HepG2 (cell line): ENCODE measurements around the gene TIMELESS. TPM values are rescaled to one million over a fixed set of nuclear protein-coding genes. Genes with fewer than 3 reads are reported as not detected.
A peak's percentile ranks its signal among the peaks of the same experiment; 100 is the strongest.

Experiments used
- ARNT2 ChIP-seq: sonication (generic); formaldehyde crosslinking; IDR thresholded peaks from 2 replicates; pipeline ENCODE4 v1.8.0; 2022; ENCODE audit warnings: mild to moderate bottlenecking, low read depth, missing genetic modification reagents, moderate library complexity
- DMAP1 ChIP-seq: IDR thresholded peaks from 2 replicates; pipeline ENCODE4 v1.6.1; 2016
- HDAC1 ChIP-seq: sonication (generic); formaldehyde crosslinking; IDR thresholded peaks from 2 replicates; pipeline ENCODE4 v1.5.1; 2020; ENCODE audit warnings: mild to moderate bottlenecking, missing genetic modification reagents
- ISL2 ChIP-seq: sonication (generic); formaldehyde crosslinking; IDR thresholded peaks from 2 replicates; pipeline ENCODE4 v1.5.0; 2020; ENCODE audit warnings: missing genetic modification reagents
- KLF13 ChIP-seq: sonication (generic); formaldehyde crosslinking; IDR thresholded peaks from 2 replicates; pipeline ENCODE4 v1.4.0; 2020; ENCODE audit warnings: mild to moderate bottlenecking, missing genetic modification reagents
- MYC ChIP-seq: sonication (generic); formaldehyde crosslinking; IDR thresholded peaks from 2 replicates; pipeline ENCODE4 v1.9.0; 2021; ENCODE audit warnings: missing genetic modification reagents, borderline replicate concordance
- SKI ChIP-seq: fragments of 450-650 bp; IDR thresholded peaks from one replicate; pipeline ENCODE4 v1.6.1; 2018; ENCODE audit warnings: mild to moderate bottlenecking; ENCODE audit not compliant: partially characterized antibody
- WIZ ChIP-seq: sonication (generic); formaldehyde crosslinking; IDR thresholded peaks from 2 replicates; pipeline ENCODE4 v1.5.1; 2020; ENCODE audit warnings: mild to moderate bottlenecking, missing genetic modification reagents
- ZNF143 ChIP-seq: sonication (generic); formaldehyde crosslinking; IDR thresholded peaks from 2 replicates; pipeline ENCODE4 v1.4.0; 2020; ENCODE audit warnings: missing genetic modification reagents
- ZNF33B ChIP-seq: sonication (generic); formaldehyde crosslinking; IDR thresholded peaks from 2 replicates; pipeline ENCODE4 v1.5.1; 2020; ENCODE audit warnings: mild to moderate bottlenecking, missing genetic modification reagents
- ZNF713 ChIP-seq: sonication (generic); formaldehyde crosslinking; IDR thresholded peaks from 2 replicates; pipeline ENCODE4 v1.4.0; 2020; ENCODE audit warnings: mild to moderate bottlenecking, missing genetic modification reagents
- ZNF75D ChIP-seq: sonication (generic); formaldehyde crosslinking; IDR thresholded peaks from 2 replicates; pipeline ENCODE4 v1.8.1; 2023; ENCODE audit warnings: missing genetic modification reagents, mild to moderate bottlenecking, borderline replicate concordance
- ZNF790 ChIP-seq: sonication (generic); formaldehyde crosslinking; IDR thresholded peaks from 2 replicates; pipeline ENCODE4 v1.8.0; 2022; ENCODE audit warnings: missing genetic modification reagents, mild to moderate bottlenecking, borderline replicate concordance
- polyA plus RNA-seq, 8 experiments: library from polyadenylated mRNA; depleted of rRNA in 3 of 8; stranded (reverse) in 7 of 8; unstranded in 1 of 8; fragments of >200 nt; fragmentation: Illumina TruSeq in 4 of 8; extraction: Trizol in 4 of 8; gene quantifications; 2 replicates each; pipeline versions ENCODE4 v1.2.1 to v1.2.3, GENCODE V29; 2011 to 2016; ENCODE audit warnings: low read depth in 4 of 8, missing spikeins in 1 of 8, mixed read lengths in 1 of 8; ENCODE audit not compliant: insufficient read depth in 1 of 8
- total RNA-seq, 5 experiments: library from RNA; depleted of rRNA; stranded (reverse); fragments of >200 nt; fragmentation: Illumina TruSeq; extraction: Trizol; gene quantifications; 2 replicates each; pipeline ENCODE4 v1.2.3, GENCODE V29; 2016; ENCODE audit warnings: low read depth in 1 of 5
- TF ChIP-seq, protein P1 (sequence below): sonication (generic); formaldehyde crosslinking; IDR thresholded peaks from 2 replicates; pipeline ENCODE4 v1.5.0; 2020; ENCODE audit warnings: mild to moderate bottlenecking, missing genetic modification reagents, borderline replicate concordance
- TF ChIP-seq, protein P2 (sequence below): sonication (generic); formaldehyde crosslinking; IDR thresholded peaks from 2 replicates; pipeline ENCODE4 v1.8.1; 2023; ENCODE audit warnings: mild to moderate bottlenecking, inconsistent platforms, moderate library complexity, missing genetic modification reagents, borderline replicate concordance
- TF ChIP-seq, protein P3 (sequence below): IDR thresholded peaks from 2 replicates; pipeline ENCODE4 v1.6.1; 2018; ENCODE audit warnings: missing genetic modification reagents, mild to moderate bottlenecking, missing compliant biosample characterization
- TF ChIP-seq, protein P4 (sequence below): sonication (generic); formaldehyde crosslinking; IDR thresholded peaks from 2 replicates; pipeline ENCODE4 v1.4.0; 2020; ENCODE audit warnings: mild to moderate bottlenecking, missing genetic modification reagents
- TF ChIP-seq, protein P5 (sequence below): sonication (generic); formaldehyde crosslinking; IDR thresholded peaks from 2 replicates; pipeline ENCODE4 v1.5.0; 2020; ENCODE audit warnings: mild to moderate bottlenecking, missing genetic modification reagents, borderline replicate concordance

Gene TIMELESS
- total and polyA plus RNA-seq, 2 of the 13 experiments (the other 11 are each of a cell fraction or from before 2014, with no cell fraction given), result 4.0 to 20.3 TPM

DNA sequence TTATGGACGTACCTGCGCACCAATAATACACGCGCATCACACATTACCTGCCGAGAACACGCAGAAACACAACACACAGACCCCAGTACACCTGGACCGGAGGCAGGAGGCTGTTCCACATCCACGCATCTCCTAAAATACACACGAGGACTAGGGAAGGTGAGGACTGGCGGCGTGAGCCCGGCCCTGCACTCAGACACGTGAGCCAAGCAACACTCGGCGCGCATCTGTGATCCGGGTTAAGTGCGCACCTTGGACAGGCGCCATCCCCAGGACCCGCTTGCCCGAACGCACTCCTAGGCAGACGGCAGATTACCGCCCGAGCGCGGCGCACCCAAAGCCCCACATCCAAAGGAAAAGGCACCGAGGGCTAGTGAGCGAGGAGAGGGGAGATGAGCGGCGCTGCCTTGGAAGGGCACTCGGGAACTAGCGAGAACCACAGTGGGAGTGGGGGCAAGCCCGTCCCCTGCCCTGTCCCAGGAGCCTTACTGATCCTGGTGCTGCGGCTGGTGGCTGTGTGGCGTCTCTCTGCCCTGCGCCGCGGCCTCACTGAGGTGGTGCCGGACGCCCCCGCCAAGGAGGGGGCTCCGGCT, 38.3 kb upstream of the TIMELESS start (continued):
- TF ChIP-seq, protein P1, sequence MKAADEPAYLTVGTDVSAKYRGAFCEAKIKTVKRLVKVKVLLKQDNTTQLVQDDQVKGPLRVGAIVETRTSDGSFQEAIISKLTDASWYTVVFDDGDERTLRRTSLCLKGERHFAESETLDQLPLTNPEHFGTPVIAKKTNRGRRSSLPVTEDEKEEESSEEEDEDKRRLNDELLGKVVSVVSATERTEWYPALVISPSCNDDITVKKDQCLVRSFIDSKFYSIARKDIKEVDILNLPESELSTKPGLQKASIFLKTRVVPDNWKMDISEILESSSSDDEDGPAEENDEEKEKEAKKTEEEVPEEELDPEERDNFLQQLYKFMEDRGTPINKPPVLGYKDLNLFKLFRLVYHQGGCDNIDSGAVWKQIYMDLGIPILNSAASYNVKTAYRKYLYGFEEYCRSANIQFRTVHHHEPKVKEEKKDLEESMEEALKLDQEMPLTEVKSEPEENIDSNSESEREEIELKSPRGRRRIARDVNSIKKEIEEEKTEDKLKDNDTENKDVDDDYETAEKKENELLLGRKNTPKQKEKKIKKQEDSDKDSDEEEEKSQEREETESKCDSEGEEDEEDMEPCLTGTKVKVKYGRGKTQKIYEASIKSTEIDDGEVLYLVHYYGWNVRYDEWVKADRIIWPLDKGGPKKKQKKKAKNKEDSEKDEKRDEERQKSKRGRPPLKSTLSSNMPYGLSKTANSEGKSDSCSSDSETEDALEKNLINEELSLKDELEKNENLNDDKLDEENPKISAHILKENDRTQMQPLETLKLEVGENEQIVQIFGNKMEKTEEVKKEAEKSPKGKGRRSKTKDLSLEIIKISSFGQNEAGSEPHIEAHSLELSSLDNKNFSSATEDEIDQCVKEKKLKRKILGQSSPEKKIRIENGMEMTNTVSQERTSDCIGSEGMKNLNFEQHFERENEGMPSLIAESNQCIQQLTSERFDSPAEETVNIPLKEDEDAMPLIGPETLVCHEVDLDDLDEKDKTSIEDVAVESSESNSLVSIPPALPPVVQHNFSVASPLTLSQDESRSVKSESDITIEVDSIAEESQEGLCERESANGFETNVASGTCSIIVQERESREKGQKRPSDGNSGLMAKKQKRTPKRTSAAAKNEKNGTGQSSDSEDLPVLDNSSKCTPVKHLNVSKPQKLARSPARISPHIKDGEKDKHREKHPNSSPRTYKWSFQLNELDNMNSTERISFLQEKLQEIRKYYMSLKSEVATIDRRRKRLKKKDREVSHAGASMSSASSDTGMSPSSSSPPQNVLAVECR (CRISPR knock-in tag), result peak; percentile 50; the same call in 1 of the 2 replicates
- TF ChIP-seq HDAC1 (CRISPR knock-in tag) (peak; percentile 50; the same call in 1 of the 2 replicates), ZNF143 (CRISPR knock-in tag) (no peak), MYC (CRISPR knock-in tag) (peak; percentile 1; the same call in 1 of the 2 replicates), WIZ (0 out of 2 replicates have a peak, but pooled peaks have one; percentile 44), ZNF790 (CRISPR knock-in tag) (no peak), ISL2 (CRISPR knock-in tag) (0 out of 2 replicates have a peak, but pooled peaks have one; percentile 15), ZNF75D (CRISPR knock-in tag) (no peak), ZNF33B (CRISPR knock-in tag) (0 out of 2 replicates have a peak, but pooled peaks have one; percentile 79), ZNF713 (CRISPR knock-in tag) (0 out of 2 replicates have a peak, but pooled peaks have one; percentile 77), DMAP1 (0 out of 2 replicates have a peak, but pooled peaks have one; percentile 28), ARNT2 (CRISPR knock-in tag) (0 out of 2 replicates have a peak, but pooled peaks have one; percentile 22), KLF13 (0 out of 2 replicates have a peak, but pooled peaks have one; percentile 12), SKI (no peak)
- TF ChIP-seq, protein P2, sequence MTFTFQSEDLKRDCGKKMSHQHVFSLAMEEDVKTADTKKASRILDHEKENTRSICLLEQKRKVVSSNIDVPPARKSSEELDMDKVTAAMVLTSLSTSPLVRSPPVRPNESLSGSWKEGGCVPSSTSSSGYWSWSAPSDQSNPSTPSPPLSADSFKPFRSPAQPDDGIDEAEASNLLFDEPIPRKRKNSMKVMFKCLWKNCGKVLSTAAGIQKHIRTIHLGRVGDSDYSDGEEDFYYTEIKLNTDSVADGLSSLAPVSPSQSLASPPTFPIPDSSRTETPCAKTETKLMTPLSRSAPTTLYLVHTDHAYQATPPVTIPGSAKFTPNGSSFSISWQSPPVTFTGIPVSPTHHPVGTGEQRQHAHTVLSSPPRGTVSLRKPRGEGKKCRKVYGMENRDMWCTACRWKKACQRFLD, result 0 out of 2 replicates have a peak, but pooled peaks have one; percentile 52
- TF ChIP-seq, protein P3, sequence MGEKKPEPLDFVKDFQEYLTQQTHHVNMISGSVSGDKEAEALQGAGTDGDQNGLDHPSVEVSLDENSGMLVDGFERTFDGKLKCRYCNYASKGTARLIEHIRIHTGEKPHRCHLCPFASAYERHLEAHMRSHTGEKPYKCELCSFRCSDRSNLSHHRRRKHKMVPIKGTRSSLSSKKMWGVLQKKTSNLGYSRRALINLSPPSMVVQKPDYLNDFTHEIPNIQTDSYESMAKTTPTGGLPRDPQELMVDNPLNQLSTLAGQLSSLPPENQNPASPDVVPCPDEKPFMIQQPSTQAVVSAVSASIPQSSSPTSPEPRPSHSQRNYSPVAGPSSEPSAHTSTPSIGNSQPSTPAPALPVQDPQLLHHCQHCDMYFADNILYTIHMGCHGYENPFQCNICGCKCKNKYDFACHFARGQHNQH (CRISPR knock-in tag), result 0 out of 2 replicates have a peak, but pooled peaks have one; percentile 1
- TF ChIP-seq, protein P4, sequence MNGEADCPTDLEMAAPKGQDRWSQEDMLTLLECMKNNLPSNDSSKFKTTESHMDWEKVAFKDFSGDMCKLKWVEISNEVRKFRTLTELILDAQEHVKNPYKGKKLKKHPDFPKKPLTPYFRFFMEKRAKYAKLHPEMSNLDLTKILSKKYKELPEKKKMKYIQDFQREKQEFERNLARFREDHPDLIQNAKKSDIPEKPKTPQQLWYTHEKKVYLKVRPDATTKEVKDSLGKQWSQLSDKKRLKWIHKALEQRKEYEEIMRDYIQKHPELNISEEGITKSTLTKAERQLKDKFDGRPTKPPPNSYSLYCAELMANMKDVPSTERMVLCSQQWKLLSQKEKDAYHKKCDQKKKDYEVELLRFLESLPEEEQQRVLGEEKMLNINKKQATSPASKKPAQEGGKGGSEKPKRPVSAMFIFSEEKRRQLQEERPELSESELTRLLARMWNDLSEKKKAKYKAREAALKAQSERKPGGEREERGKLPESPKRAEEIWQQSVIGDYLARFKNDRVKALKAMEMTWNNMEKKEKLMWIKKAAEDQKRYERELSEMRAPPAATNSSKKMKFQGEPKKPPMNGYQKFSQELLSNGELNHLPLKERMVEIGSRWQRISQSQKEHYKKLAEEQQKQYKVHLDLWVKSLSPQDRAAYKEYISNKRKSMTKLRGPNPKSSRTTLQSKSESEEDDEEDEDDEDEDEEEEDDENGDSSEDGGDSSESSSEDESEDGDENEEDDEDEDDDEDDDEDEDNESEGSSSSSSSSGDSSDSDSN (CRISPR knock-in tag), result peak; percentile 77
- TF ChIP-seq, protein P5, sequence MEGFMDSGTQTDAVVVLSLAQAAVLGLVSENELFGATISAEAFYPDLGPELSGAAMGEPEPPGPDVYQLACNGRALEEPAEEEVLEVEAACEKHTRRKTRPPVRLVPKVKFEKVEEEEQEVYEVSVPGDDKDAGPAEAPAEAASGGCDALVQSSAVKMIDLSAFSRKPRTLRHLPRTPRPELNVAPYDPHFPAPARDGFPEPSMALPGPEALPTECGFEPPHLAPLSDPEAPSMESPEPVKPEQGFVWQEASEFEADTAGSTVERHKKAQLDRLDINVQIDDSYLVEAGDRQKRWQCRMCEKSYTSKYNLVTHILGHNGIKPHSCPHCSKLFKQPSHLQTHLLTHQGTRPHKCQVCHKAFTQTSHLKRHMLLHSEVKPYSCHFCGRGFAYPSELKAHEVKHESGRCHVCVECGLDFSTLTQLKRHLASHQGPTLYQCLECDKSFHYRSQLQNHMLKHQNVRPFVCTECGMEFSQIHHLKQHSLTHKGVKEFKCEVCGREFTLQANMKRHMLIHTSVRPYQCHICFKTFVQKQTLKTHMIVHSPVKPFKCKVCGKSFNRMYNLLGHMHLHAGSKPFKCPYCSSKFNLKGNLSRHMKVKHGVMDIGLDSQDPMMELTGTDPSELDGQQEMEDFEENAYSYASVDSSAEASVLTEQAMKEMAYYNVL, result peak; percentile 26; the same call in 1 of the 2 replicates
